NCI-H524 (cell line): ENCODE measurements around the gene CBX6.

Experiments
- DNase-seq, 2 experiments: peaks; one replicate each; lab custom pipeline; 2025; lab: John Stamatoyannopoulos, UW

CBX6 gene

GRCh38 chr22:38819387-38819940, 52.6 kb downstream of the CBX6 start:
- no peak for DNase-seq

- no peak for DNase-seq
Observed at GRCh38 chr22:38817196-38817595, 54.8 kb downstream of the CBX6 start.

GRCh38 chr22:38815842-38816241, 56.2 kb downstream of the CBX6 start:
- DNase-seq = no peak
